CD4-positive, CD25-positive, alpha-beta regulatory T cell (primary cell): ENCODE results near the gene AGAP1. TPM values are rescaled to one million over a fixed set of nuclear protein-coding genes. Genes with fewer than 3 reads are reported as not detected.

Experiments
- ATAC-seq, 2 donors: fragments of 150-1000 bp; cut with Tn5 transposase; one replicate each; pipeline ENCODE4 v1.10.0; 2021; ENCODE audit warnings: low read depth in 2 of 2, moderate number of reproducible peaks in 2 of 2, moderate library complexity in 1 of 2
- DNase-seq, 3 donors: peaks; one replicate each; pipeline versions ENCODE4 v3.0.0 to v3.0.0-alpha.2; 2012 to 2022; ENCODE audit warnings: mixed read lengths in 1 of 3
- H3K27ac ChIP-seq: one replicate; pipeline ENCODE4 v1.7.0; 2013; ENCODE audit warnings: mild to moderate bottlenecking, low read length; ENCODE audit not compliant: insufficient read depth, poor library complexity, severe bottlenecking
- H3K27me3 ChIP-seq: one replicate; pipeline ENCODE4 v1.7.0; 2013; ENCODE audit warnings: low read length; ENCODE audit not compliant: control insufficient read depth, insufficient read depth
- H3K36me3 ChIP-seq: one replicate; pipeline ENCODE4 v1.7.0; 2013; ENCODE audit warnings: mild to moderate bottlenecking, low read length, moderate library complexity; ENCODE audit not compliant: control insufficient read depth, insufficient read depth
- H3K4me1 ChIP-seq: 2 replicates; pipeline ENCODE4 v1.7.0; 2013; ENCODE audit warnings: mild to moderate bottlenecking, low read length; ENCODE audit not compliant: insufficient read depth, control insufficient read depth, poor library complexity, severe bottlenecking
- H3K4me3 ChIP-seq: one replicate; pipeline ENCODE4 v1.7.0; 2013; ENCODE audit warnings: low read depth, mild to moderate bottlenecking, low read length, moderate library complexity
- H3K9me3 ChIP-seq, 2 experiments: 1 replicate in 1 of 2; 2 replicates in 1 of 2; pipeline ENCODE4 v1.7.0; 2013; ENCODE audit warnings: low read length in 2 of 2, mild to moderate bottlenecking in 1 of 2, moderate library complexity in 1 of 2; ENCODE audit not compliant: control insufficient read depth in 2 of 2
- H3K27ac Mint-ChIP-seq, 3 donors: one replicate each; pipeline ENCODE4 v1.8.0; 2020 to 2022; ENCODE audit warnings: mild to moderate bottlenecking in 3 of 3, mixed read lengths in 3 of 3, moderate library complexity in 2 of 3
- H3K27me3 Mint-ChIP-seq: one replicate; pipeline ENCODE4 v1.8.0; 2022; ENCODE audit warnings: mild to moderate bottlenecking, mixed read lengths
- H3K36me3 Mint-ChIP-seq: one replicate; pipeline ENCODE4 v1.8.0; 2020; ENCODE audit warnings: mixed read lengths
- H3K4me1 Mint-ChIP-seq, 4 donors: one replicate each; pipeline ENCODE4 v1.8.0; 2020 to 2022; ENCODE audit warnings: mixed read lengths in 4 of 4, mild to moderate bottlenecking in 1 of 4
- H3K4me3 Mint-ChIP-seq, 4 donors: one replicate each; pipeline ENCODE4 v1.8.0; 2020 to 2022; ENCODE audit warnings: mild to moderate bottlenecking in 4 of 4, mixed read lengths in 4 of 4, moderate library complexity in 3 of 4
- H3K9me3 Mint-ChIP-seq, 7 donors: one replicate each; pipeline ENCODE4 v1.8.0; 2020 to 2022; ENCODE audit warnings: mixed read lengths in 7 of 7, mild to moderate bottlenecking in 3 of 7, moderate library complexity in 2 of 7
- polyA plus RNA-seq, 4 donors: library from polyadenylated mRNA; unstranded; fragments of 300-500 nt; fragmentation: Illumina TruSeq; gene quantifications; one replicate each; pipeline ENCODE4 v1.2.3, GENCODE V29; 2021
- total RNA-seq: library from RNA; stranded (reverse); gene quantifications from one replicate; pipeline ENCODE4 v1.2.3, GENCODE V29; 2022

AGAP1 gene
- total and polyA plus RNA-seq, 5 donors from 2014 or later, result 0.99 TPM; not detected in 4

GRCh38 chr2:235583144-235583543 is 89.3 kb downstream of the AGAP1 start:
- no peak for DNase-seq
- Mint-ChIP-seq H3K4me3 (no peak overlapping the region), H3K9me3 (peaks cover 0 to 4% (median 0%) of the 10 kb centered on the region in 7 donors), H3K27me3 (peaks cover under 1% of the 10 kb centered on the region), H3K27ac (no peak overlapping the region), H3K4me1 (no peaks in the 10 kb centered on the region), H3K36me3 (no peaks in the 10 kb centered on the region)
- no peak for ATAC-seq
- Histone ChIP-seq H3K27ac (no peak overlapping the region), H3K36me3 (no peaks in the 10 kb centered on the region), H3K4me3 (no peak overlapping the region), H3K4me1 (no peaks in the 10 kb centered on the region), H3K9me3 (no peaks in the 10 kb centered on the region), H3K27me3 (no peaks in the 10 kb centered on the region)

- Mint-ChIP-seq H3K27ac (no peak overlapping the region), H3K9me3 (peaks cover 0 to 6% (median 0%) of the 10 kb centered on the region in 7 donors), H3K4me1 (no peaks in the 10 kb centered on the region), H3K36me3 (no peaks in the 10 kb centered on the region), H3K27me3 (peaks cover 8% of the 10 kb centered on the region), H3K4me3 (no peak overlapping the region)
- Histone ChIP-seq H3K4me1 (no peaks in the 10 kb centered on the region), H3K9me3 (no peaks in the 10 kb centered on the region), H3K36me3 (no peaks in the 10 kb centered on the region), H3K27me3 (no peaks in the 10 kb centered on the region), H3K4me3 (no peak overlapping the region), H3K27ac (no peak overlapping the region)
- no peak for DNase-seq
- no peak for ATAC-seq
Observed at GRCh38 chr2:235583925-235584637, 90.2 kb downstream of the AGAP1 start.

- no peak for ATAC-seq
- Histone ChIP-seq H3K4me1 (no peaks in the 10 kb centered on the region), H3K36me3 (no peaks in the 10 kb centered on the region), H3K27ac (no peak overlapping the region), H3K4me3 (no peak overlapping the region), H3K27me3 (no peaks in the 10 kb centered on the region), H3K9me3 (no peaks in the 10 kb centered on the region)
- peaks cover 0 to 6% (median 0%) of the 10 kb centered on the region in 7 donors for H3K9me3 Mint-ChIP-seq
- H3K4me3 Mint-ChIP-seq, result no peak overlapping the region
- H3K27me3 Mint-ChIP-seq, result peaks cover 8% of the 10 kb centered on the region
- no peaks in the 10 kb centered on the region for H3K36me3 Mint-ChIP-seq
- no peaks in the 10 kb centered on the region for H3K4me1 Mint-ChIP-seq
- no peak for DNase-seq
- no peak overlapping the region for H3K27ac Mint-ChIP-seq
Observed at GRCh38 chr2:235584638-235585007, 90.8 kb downstream of the AGAP1 start.

GRCh38 chr2:235587202-235587601 is 93.4 kb downstream of the AGAP1 start:
- H3K4me3 Mint-ChIP-seq, result no peak overlapping the region
- H3K27ac Mint-ChIP-seq, result no peak overlapping the region
- peaks cover 0 to 6% (median 0%) of the 10 kb centered on the region in 7 donors for H3K9me3 Mint-ChIP-seq
- Histone ChIP-seq H3K36me3 (no peaks in the 10 kb centered on the region), H3K4me3 (no peak overlapping the region), H3K27me3 (no peaks in the 10 kb centered on the region), H3K27ac (no peak overlapping the region), H3K9me3 (no peaks in the 10 kb centered on the region), H3K4me1 (no peaks in the 10 kb centered on the region)
- no peak for DNase-seq
- H3K4me1 Mint-ChIP-seq, result no peaks in the 10 kb centered on the region
- peaks cover 12% of the 10 kb centered on the region for H3K27me3 Mint-ChIP-seq
- no peak for ATAC-seq
- no peaks in the 10 kb centered on the region for H3K36me3 Mint-ChIP-seq

GRCh38 chr2:235588750-235589149 is 94.9 kb downstream of the AGAP1 start:
- Mint-ChIP-seq H3K27me3 (peaks cover 13% of the 10 kb centered on the region), H3K9me3 (peaks cover 0 to 5% (median 0%) of the 10 kb centered on the region in 7 donors), H3K4me1 (no peaks in the 10 kb centered on the region), H3K4me3 (no peak overlapping the region), H3K27ac (no peak overlapping the region), H3K36me3 (no peaks in the 10 kb centered on the region)
- DNase-seq (no peak), ATAC-seq (no peak)
- Histone ChIP-seq H3K36me3 (no peaks in the 10 kb centered on the region), H3K27ac (no peak overlapping the region), H3K4me3 (no peak overlapping the region), H3K27me3 (no peaks in the 10 kb centered on the region), H3K9me3 (no peaks in the 10 kb centered on the region), H3K4me1 (no peaks in the 10 kb centered on the region)

GRCh38 chr2:235591231-235591730 is 97.4 kb downstream of the AGAP1 start:
- Mint-ChIP-seq H3K4me3 (no peak overlapping the region), H3K4me1 (no peaks in the 10 kb centered on the region), H3K9me3 (peaks cover 0 to 5% (median 0%) of the 10 kb centered on the region in 7 donors), H3K27me3 (peaks cover 13% of the 10 kb centered on the region), H3K27ac (peak overlapping the region in 1 of 3 donors; percentile 26), H3K36me3 (no peaks in the 10 kb centered on the region)
- Histone ChIP-seq H3K36me3 (no peaks in the 10 kb centered on the region), H3K4me3 (no peak overlapping the region), H3K4me1 (no peaks in the 10 kb centered on the region), H3K9me3 (no peaks in the 10 kb centered on the region), H3K27me3 (no peaks in the 10 kb centered on the region), H3K27ac (no peak overlapping the region)
- DNase-seq (no peak), ATAC-seq (no peak)

- no peak overlapping the region for H3K27ac Mint-ChIP-seq
- no peaks in the 10 kb centered on the region for H3K4me1 Mint-ChIP-seq
- Histone ChIP-seq H3K36me3 (no peaks in the 10 kb centered on the region), H3K4me3 (no peak overlapping the region), H3K27ac (no peak overlapping the region), H3K27me3 (no peaks in the 10 kb centered on the region), H3K9me3 (no peaks in the 10 kb centered on the region), H3K4me1 (no peaks in the 10 kb centered on the region)
- ATAC-seq (no peak), DNase-seq (no peak)
- no peak overlapping the region for H3K4me3 Mint-ChIP-seq
- no peaks in the 10 kb centered on the region for H3K36me3 Mint-ChIP-seq
- H3K27me3 Mint-ChIP-seq, result peaks cover 13% of the 10 kb centered on the region
- peaks cover 0 to 2% (median 0%) of the 10 kb centered on the region in 7 donors for H3K9me3 Mint-ChIP-seq
Observed at GRCh38 chr2:235591921-235592320, 98.1 kb downstream of the AGAP1 start.

GRCh38 chr2:235592430-235592829 is 98.6 kb downstream of the AGAP1 start:
- Mint-ChIP-seq H3K36me3 (no peaks in the 10 kb centered on the region), H3K27ac (no peak overlapping the region), H3K4me3 (no peak overlapping the region), H3K9me3 (peaks cover 0 to 2% (median 0%) of the 10 kb centered on the region in 7 donors), H3K4me1 (no peaks in the 10 kb centered on the region), H3K27me3 (peaks cover 13% of the 10 kb centered on the region)
- H3K27me3 ChIP-seq, result no peaks in the 10 kb centered on the region
- no peaks in the 10 kb centered on the region for H3K4me1 ChIP-seq
- DNase-seq (no peak), ATAC-seq (no peak)
- H3K4me3 ChIP-seq, result no peak overlapping the region
- no peaks in the 10 kb centered on the region for H3K36me3 ChIP-seq
- H3K9me3 ChIP-seq, result no peaks in the 10 kb centered on the region
- H3K27ac ChIP-seq, result no peak overlapping the region
